Stimulated activated CD8-positive, alpha-beta memory T cell treated with anti-CD3 and anti-CD28 coated beads, Interleukin-12 subunit alpha, Interleukin-12 subunit beta, amount 100 ng/mL, for 24 hours (primary cell): ENCODE data around the gene SMTNL2.
"Not testable (repeated sequence)": the region's sequence is repeated elsewhere in the genome, so short reads cannot be mapped to it uniquely, and the experiment has no call there.

Experiments
- DNase-seq: peaks from one replicate; pipeline ENCODE4 v3.0.0-alpha.2; 2020; ENCODE audit errors: extremely low read depth

SMTNL2 gene

GRCh38 chr17:4560421-4560820, 23.9 kb upstream of the SMTNL2 start, which contains the start of gene GGT6:
TSS of gene GGT6 (minus strand) at chr17:4560577. CDS start at chr17:4560521, 56 bp downstream.
- no peak for DNase-seq

- DNase-seq: no peak
Measured at GRCh38 chr17:4560837-4561256, 23.5 kb upstream of the SMTNL2 start.

GRCh38 chr17:4562015-4562969, 22.0 kb upstream of the SMTNL2 start:
- no peak for DNase-seq

- DNase-seq: no peak
Measured at GRCh38 chr17:4565209-4566141, 18.9 kb upstream of the SMTNL2 start.

GRCh38 chr17:4566785-4567184, 17.5 kb upstream of the SMTNL2 start:
- no peak for DNase-seq

- no peak for DNase-seq
Measured at GRCh38 chr17:4569591-4569990, 14.7 kb upstream of the SMTNL2 start.

- DNase-seq: no peak
Measured at GRCh38 chr17:4572131-4572530, 12.2 kb upstream of the SMTNL2 start.

GRCh38 chr17:4573115-4573514, 11.2 kb upstream of the SMTNL2 start:
- no peak for DNase-seq

GRCh38 chr17:4573669-4574068, 10.7 kb upstream of the SMTNL2 start:
- DNase-seq: peak; percentile 39

- no peak for DNase-seq
Measured at GRCh38 chr17:4574448-4575045, 9.8 kb upstream of the SMTNL2 start.

GRCh38 chr17:4576161-4576558, 8.2 kb upstream of the SMTNL2 start:
- no peak for DNase-seq

GRCh38 chr17:4576729-4577322, 7.5 kb upstream of the SMTNL2 start:
- DNase-seq: no peak

- no peak for DNase-seq
Measured at GRCh38 chr17:4577386-4577993, 6.8 kb upstream of the SMTNL2 start.

GRCh38 chr17:4578349-4578748, 6.0 kb upstream of the SMTNL2 start:
- not testable (repeated sequence) for DNase-seq

GRCh38 chr17:4579678-4580077, 4.7 kb upstream of the SMTNL2 start:
- DNase-seq: no peak

GRCh38 chr17:4580291-4580690, 4.0 kb upstream of the SMTNL2 start:
- DNase-seq: no peak

- DNase-seq: no peak
Measured at GRCh38 chr17:4582101-4582501, 2.2 kb upstream of the SMTNL2 start.

GRCh38 chr17:4582691-4583090, 1.6 kb upstream of the SMTNL2 start:
- no peak for DNase-seq

- DNase-seq: no peak
Measured at GRCh38 chr17:4583206-4583605, 1.1 kb upstream of the SMTNL2 start.

- no peak for DNase-seq
Measured at GRCh38 chr17:4583782-4584100, 588 bp upstream of the SMTNL2 start.

- no peak for DNase-seq
Measured at GRCh38 chr17:4584917-4585637, 748 bp downstream of the SMTNL2 start.
